ENCODE measurements around the gene KAZN. TPM values are rescaled to one million over a fixed set of nuclear protein-coding genes. Genes with fewer than 3 reads are reported as not detected.

The KAZN gene
- total and polyA plus RNA-seq, 10 donors: 20.0 to 245 (median 144) TPM

DNA sequence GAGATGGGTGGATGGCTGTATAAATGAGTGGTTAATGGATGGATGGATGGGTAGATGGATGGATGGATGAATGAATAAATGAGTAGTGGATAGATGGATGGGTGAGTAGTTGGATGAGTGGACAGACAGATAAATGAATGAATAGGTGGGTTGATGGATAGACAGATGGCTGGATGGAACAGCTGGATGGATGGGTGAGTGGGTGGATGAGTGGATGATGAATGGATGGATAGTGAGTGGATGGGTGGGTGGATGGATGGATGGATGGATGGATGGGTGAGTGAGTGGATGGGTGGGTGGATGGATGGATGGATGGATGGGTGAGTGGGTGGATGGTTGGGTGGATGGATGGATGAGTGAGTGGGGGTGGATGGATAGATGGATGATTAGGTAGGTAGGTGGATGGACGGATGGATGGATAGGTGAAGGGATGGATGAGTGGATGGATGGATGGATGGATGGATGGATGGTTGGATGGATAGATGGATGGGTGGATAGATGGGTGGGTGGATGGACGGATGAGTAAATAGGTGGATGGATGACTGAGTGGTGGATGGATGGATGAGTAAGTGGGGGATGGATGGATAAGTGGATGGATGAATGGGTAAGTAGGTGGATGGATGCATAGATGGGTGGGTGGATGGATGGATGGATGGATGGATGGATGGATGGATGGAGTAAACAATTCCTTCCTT is 246.6 kb downstream of the KAZN start:
- no peak for DNase-seq
- WGBS, 5 donors: 82 to 92% (median 91%) methylated on average over 2 of the region's 2 CpGs
- no peak for TF ChIP-seq POLR2A (IDR thresholded peaks at IDR 0.05)
- TF ChIP-seq, protein P1, sequence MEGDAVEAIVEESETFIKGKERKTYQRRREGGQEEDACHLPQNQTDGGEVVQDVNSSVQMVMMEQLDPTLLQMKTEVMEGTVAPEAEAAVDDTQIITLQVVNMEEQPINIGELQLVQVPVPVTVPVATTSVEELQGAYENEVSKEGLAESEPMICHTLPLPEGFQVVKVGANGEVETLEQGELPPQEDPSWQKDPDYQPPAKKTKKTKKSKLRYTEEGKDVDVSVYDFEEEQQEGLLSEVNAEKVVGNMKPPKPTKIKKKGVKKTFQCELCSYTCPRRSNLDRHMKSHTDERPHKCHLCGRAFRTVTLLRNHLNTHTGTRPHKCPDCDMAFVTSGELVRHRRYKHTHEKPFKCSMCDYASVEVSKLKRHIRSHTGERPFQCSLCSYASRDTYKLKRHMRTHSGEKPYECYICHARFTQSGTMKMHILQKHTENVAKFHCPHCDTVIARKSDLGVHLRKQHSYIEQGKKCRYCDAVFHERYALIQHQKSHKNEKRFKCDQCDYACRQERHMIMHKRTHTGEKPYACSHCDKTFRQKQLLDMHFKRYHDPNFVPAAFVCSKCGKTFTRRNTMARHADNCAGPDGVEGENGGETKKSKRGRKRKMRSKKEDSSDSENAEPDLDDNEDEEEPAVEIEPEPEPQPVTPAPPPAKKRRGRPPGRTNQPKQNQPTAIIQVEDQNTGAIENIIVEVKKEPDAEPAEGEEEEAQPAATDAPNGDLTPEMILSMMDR (IDR thresholded peaks at IDR 0.05 in 8 of 11, conservative IDR thresholded peaks at IDR 0.05 in 3 of 11): no peak
- no peak for TF ChIP-seq POLR2AphosphoS5 (IDR thresholded peaks at IDR 0.05)

DNA sequence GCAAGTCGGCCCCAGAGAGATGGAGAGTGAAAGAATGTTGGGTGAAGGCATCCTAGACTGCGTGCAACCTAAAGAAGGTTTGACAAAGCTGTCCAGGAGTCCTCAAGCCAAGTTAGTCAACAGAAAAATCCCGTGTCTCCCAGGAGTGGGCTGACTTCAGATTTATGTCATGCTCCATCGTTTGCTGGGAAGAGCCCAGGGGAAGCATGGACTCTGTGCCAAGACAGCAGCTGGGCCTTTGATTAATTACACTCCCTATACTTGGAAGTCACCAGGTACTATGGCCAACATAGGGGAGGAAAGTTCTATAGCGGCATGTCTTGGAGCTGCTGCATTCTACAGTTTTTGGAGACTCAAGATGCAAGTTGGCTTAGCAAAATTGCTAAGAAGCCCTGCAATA is 247.4 kb downstream of the KAZN start:
- peaks cover 5 to 29% (median 21%) of the 10 kb centered on the region in 8 donors for H3K9me3 ChIP-seq
- 66 to 92% (median 83%) methylated on average over 5 of the region's 5 CpGs for WGBS, 5 donors
- H3K27me3 ChIP-seq (replicated peaks in 1 of 7): no peaks in the 10 kb centered on the region
- TF ChIP-seq POLR2AphosphoS5 (IDR thresholded peaks at IDR 0.05) (no peak), POLR2A (IDR thresholded peaks at IDR 0.05) (no peak)
- TF ChIP-seq, protein P1 (IDR thresholded peaks at IDR 0.05 in 8 of 11, conservative IDR thresholded peaks at IDR 0.05 in 3 of 11): no peak
- no peaks in the 10 kb centered on the region for H3K4me1 ChIP-seq
- no peak for DNase-seq
- H3K4me3 ChIP-seq: no peak overlapping the region
- intact Hi-C loops (cut with DNase I; ENCODE audit: low total_unique reads): no loop called here
- no peak overlapping the region for H3K27ac ChIP-seq
- no peaks in the 10 kb centered on the region for H3K36me3 ChIP-seq

More for the DNA sequence above, 246.6 kb downstream of the KAZN start:
- Histone ChIP-seq H3K27ac (no peak overlapping the region), H3K4me3 (no peak overlapping the region), H3K4me1 (no peaks in the 10 kb centered on the region), H3K27me3 (replicated peaks in 1 of 7) (no peaks in the 10 kb centered on the region), H3K36me3 (no peaks in the 10 kb centered on the region), H3K9me3 (peaks cover 5 to 37% (median 26%) of the 10 kb centered on the region in 8 donors)
- intact Hi-C loops (cut with DNase I; ENCODE audit: low total_unique reads): no loop called here

DNA sequence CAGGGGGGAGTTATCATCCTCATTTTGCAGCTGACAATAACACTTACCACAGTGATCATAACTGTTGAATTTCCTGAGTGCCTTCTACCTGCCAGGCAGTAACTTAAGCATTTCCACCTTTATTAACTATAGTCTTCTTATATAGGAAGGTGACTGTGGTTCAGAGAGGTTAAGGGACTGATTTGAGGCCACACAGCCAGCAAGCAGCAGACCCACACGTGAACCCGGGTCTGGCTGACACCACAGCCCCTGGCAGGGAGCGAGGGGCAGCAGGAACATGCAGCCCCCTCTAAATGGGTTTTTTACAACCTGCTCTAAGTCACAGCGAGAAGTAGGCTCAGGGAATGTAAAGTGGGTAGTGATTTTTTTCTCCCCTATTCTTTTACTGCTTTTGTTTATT is 248.2 kb downstream of the KAZN start:
- Histone ChIP-seq H3K36me3 (no peaks in the 10 kb centered on the region), H3K27me3 (replicated peaks in 1 of 7) (no peaks in the 10 kb centered on the region), H3K4me1 (no peaks in the 10 kb centered on the region), H3K9me3 (peaks cover 5 to 21% (median 13%) of the 10 kb centered on the region in 8 donors), H3K27ac (no peak overlapping the region), H3K4me3 (no peak overlapping the region)
- no peak for DNase-seq
- WGBS, 5 donors: 71 to 91% (median 81%) methylated on average over 4 of the region's 4 CpGs
- TF ChIP-seq, protein P1 (IDR thresholded peaks at IDR 0.05 in 8 of 11, conservative IDR thresholded peaks at IDR 0.05 in 3 of 11): no peak
- TF ChIP-seq POLR2A (IDR thresholded peaks at IDR 0.05) (no peak), POLR2AphosphoS5 (IDR thresholded peaks at IDR 0.05) (no peak)
- intact Hi-C loops (cut with DNase I; ENCODE audit: low total_unique reads): no loop called here

DNA sequence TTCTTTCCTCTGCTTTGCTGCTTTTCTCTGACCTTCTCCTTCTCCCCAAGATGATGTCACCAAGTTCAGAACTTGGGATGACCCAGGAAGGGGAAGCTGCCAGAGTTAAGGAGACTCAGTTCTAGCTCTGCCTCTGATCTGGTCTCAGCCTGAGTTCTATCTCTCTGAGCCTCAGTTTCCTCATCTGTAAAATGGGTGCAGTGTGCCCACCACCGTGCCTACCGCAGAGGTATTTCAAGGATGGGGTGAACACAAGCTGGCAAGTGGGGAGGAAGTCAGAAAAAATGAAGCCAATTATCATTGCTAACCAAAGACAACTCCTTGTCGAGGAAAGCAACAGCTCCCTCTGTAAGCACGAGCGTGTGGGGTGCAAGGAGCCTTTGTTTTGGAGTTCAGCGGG is 249.7 kb downstream of the KAZN start:
- intact Hi-C loops (cut with DNase I; ENCODE audit: low total_unique reads): no loop called here
- 86 to 92% (median 89%) methylated on average over 6 of the region's 6 CpGs for WGBS, 5 donors
- no peak for TF ChIP-seq POLR2A (IDR thresholded peaks at IDR 0.05)
- TF ChIP-seq POLR2AphosphoS5 (IDR thresholded peaks at IDR 0.05): no peak
- TF ChIP-seq, protein P1 (IDR thresholded peaks at IDR 0.05 in 8 of 11, conservative IDR thresholded peaks at IDR 0.05 in 3 of 11): no peak
- H3K9me3 ChIP-seq: peaks cover 0 to 6% (median 0%) of the 10 kb centered on the region in 8 donors
- no peak overlapping the region for H3K27ac ChIP-seq
- H3K4me3 ChIP-seq: no peak overlapping the region
- H3K4me1 ChIP-seq: no peaks in the 10 kb centered on the region
- DNase-seq: no peak
- peaks cover 0 to 1% (median 0%) of the 10 kb centered on the region in 7 donors for H3K27me3 ChIP-seq (replicated peaks in 1 of 7)
- H3K36me3 ChIP-seq: no peaks in the 10 kb centered on the region
